Activated CD4-positive, alpha-beta memory T cell treated with anti-CD3 and anti-CD28 coated beads, Interleukin-2, amount 10 ng/mL, durations not matched to agents 7 days and 5 days (primary cell): ENCODE results near the gene PNMT. TPM values are rescaled to one million over a fixed set of nuclear protein-coding genes. Genes with fewer than 3 reads are reported as not detected.
A peak's percentile ranks its signal among the peaks of the same experiment; 100 is the strongest.
"Not testable (repeated sequence)": the region's sequence is repeated elsewhere in the genome, so short reads cannot be mapped to it uniquely, and the experiment has no call there.

Experiments used
- CTCF ChIA-PET: fragments of 350-600 bp; sonication (Branson Sonifier 250); formaldehyde crosslinking; loops from one replicate; lab custom pipeline; 2021; ENCODE audit warnings: antibody characterized with exemption, inconsistent platforms; lab: Charles Lee
- POLR2A ChIA-PET: fragments of 350-600 bp; sonication (Branson Sonifier 250); formaldehyde crosslinking; loops from one replicate; lab custom pipeline; 2021; ENCODE audit warnings: antibody characterized with exemption; lab: Charles Lee
- DNase-seq: peaks from one replicate; pipeline ENCODE4 v3.0.0-alpha.2; 2020
- H3K27ac Mint-ChIP-seq: one replicate; pipeline ENCODE4 v1.8.0; 2021; ENCODE audit warnings: mild to moderate bottlenecking, mixed read lengths
- H3K27me3 Mint-ChIP-seq: one replicate; pipeline ENCODE4 v1.8.0; 2021; ENCODE audit warnings: mixed read lengths
- H3K36me3 Mint-ChIP-seq: one replicate; pipeline ENCODE4 v1.8.0; 2021; ENCODE audit warnings: low read depth, mixed read lengths
- H3K4me1 Mint-ChIP-seq: one replicate; pipeline ENCODE4 v1.8.0; 2021; ENCODE audit warnings: mixed read lengths
- H3K4me3 Mint-ChIP-seq: one replicate; pipeline ENCODE4 v1.8.0; 2021; ENCODE audit warnings: mild to moderate bottlenecking, mixed read lengths
- H3K9me3 Mint-ChIP-seq: one replicate; pipeline ENCODE4 v1.8.0; 2021; ENCODE audit warnings: mixed read lengths
- total RNA-seq, 2 experiments: library from RNA; stranded (reverse); gene quantifications; one replicate each; pipeline ENCODE4 v1.2.3, GENCODE V29; 2021

The PNMT gene
- total RNA-seq, 2 experiments from 2014 or later: not detected

DNA sequence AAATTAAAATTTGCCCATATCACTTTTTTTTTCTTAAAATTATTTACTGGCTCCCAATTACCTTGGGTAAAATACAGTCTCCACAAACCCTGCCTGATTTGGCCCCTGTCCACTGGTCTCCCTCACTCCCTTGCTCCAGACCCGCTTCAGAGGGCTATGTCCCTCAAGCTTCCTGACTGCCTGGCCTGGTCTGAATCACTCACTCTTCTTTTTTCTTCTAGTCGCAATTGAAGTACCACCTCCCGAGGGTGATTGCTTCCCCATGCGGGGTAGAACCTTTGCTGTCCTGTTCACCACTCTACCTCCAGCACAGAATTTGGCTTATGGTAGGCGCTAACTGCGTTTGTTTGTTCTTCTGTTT lies 20.2 kb downstream of the PNMT start:
- Mint-ChIP-seq H3K27ac (peak overlapping the region; percentile 94), H3K4me1 (peaks cover 25% of the 10 kb centered on the region), H3K27me3 (no peaks in the 10 kb centered on the region), H3K4me3 (peak overlapping the region; percentile 95), H3K36me3 (peaks cover 16% of the 10 kb centered on the region), H3K9me3 (no peaks in the 10 kb centered on the region)
- ChIA-PET CTCF (interaction anchor here (0.7 to 1.8 kb wide), 7 partner anchors 10 to 104 kb away, joined by 3 to 8 read pairs (median 5); partner anchors contain the start of gene PNMT), POLR2A (interaction anchor here (0.6 to 4.1 kb wide), 16 partner anchors 8 to 292 kb away, joined by 3 to 71 read pairs (median 4); partner anchors contain the start of genes MED1, MIEN1, PSMD3 and STARD3)
- DNase-seq: no peak

DNA sequence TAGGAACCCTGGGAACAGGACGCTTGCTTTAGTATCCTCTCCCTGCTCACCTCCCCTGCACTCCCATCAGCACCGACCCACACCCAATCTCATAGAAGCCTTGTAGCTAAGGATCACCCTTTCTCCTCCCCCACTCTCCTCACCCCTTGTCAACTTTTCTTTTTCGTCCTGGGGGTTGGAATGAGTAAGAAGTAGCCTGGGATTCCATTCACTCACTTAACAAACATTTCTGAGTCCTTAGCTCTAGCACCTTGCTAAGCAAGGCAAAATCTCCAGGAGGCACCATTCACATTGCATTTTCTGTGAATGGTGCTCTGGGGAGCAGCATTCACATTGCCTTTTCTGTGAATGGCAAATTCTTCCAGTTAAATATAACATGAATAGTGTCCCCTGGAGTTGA lies 20.7 kb downstream of the PNMT start:
- POLR2A ChIA-PET: interaction anchor here (0.6 to 4.1 kb wide), 8 partner anchors 8 to 291 kb away, joined by 3 to 71 read pairs (median 7); partner anchors contain the start of genes MIEN1 and PSMD3

DNA sequence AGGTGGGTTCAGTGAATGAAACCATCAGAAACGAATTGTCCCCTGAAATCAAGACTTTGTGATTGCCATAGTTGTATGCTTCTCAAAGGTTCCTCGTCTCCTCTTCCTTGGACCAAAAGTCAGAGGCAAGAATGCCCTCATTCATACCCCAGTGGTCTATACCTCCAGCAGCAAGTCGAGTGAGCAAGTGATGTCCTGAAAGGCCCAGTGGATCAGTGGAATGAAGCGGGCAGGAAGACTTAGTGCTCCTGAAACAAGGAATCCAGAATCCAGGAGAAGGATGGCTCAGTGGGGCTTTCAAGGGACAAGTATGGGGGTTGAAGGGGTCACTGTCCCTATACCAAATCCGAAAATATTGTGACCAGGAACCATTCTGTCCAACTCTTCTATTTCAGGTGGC lies 26.3 kb downstream of the PNMT start:
- no peak for DNase-seq
- H3K4me3 Mint-ChIP-seq: no peak overlapping the region
- no peak overlapping the region for H3K27ac Mint-ChIP-seq
- H3K36me3 Mint-ChIP-seq: peaks cover under 1% of the 10 kb centered on the region
- peaks cover 1% of the 10 kb centered on the region for H3K4me1 Mint-ChIP-seq
- no peaks in the 10 kb centered on the region for H3K9me3 Mint-ChIP-seq
- CTCF ChIA-PET: interaction anchor here (1.5 to 2.0 kb wide), 2 partner anchors 41 to 73 kb away, joined by 4 read pairs; no protein-coding TSS in a partner anchor
- H3K27me3 Mint-ChIP-seq: peaks cover 14% of the 10 kb centered on the region
- POLR2A ChIA-PET: no interaction called here

More for the DNA sequence above, 20.7 kb downstream of the PNMT start:
- H3K9me3 Mint-ChIP-seq: no peaks in the 10 kb centered on the region
- DNase-seq: no peak
- peaks cover 15% of the 10 kb centered on the region for H3K36me3 Mint-ChIP-seq
- CTCF ChIA-PET: interaction anchor here (0.7 to 1.7 kb wide), 2 partner anchors 20 to 42 kb away, joined by 5 to 8 read pairs; partner anchors contain the start of gene PNMT
- peaks cover 25% of the 10 kb centered on the region for H3K4me1 Mint-ChIP-seq
- H3K27me3 Mint-ChIP-seq: no peaks in the 10 kb centered on the region
- peak overlapping the region; percentile 95 for H3K4me3 Mint-ChIP-seq
- peak overlapping the region; percentile 59 for H3K27ac Mint-ChIP-seq

DNA sequence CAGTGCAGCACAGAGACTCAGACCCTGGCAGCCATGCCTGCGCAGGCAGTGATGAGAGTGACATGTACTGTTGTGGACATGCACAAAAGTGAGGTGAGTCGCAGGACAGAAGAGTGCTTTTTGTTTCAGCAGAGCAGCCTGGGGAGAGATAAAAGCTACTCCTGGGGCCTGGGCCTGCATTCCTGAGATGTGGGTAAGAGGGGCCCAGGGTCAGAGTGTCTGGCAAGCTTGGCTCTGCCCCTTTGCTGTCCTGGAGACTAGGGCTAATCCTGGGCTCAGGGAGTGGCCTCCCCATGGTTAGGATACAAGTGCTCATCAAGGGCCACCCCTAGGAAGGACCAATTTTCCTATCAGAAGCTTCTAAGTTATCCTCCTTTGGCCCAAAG lies 26.8 kb downstream of the PNMT start:
- peaks cover 2% of the 10 kb centered on the region for H3K36me3 Mint-ChIP-seq
- H3K4me3 Mint-ChIP-seq: no peak overlapping the region
- ChIA-PET CTCF (interaction anchor here (1.5 to 2.0 kb wide), 3 partner anchors 35 to 73 kb away, joined by 3 to 4 read pairs (median 4); partner anchors contain the start of gene MIEN1), POLR2A (no interaction called here)
- H3K27me3 Mint-ChIP-seq: peaks cover 17% of the 10 kb centered on the region
- peaks cover 4% of the 10 kb centered on the region for H3K4me1 Mint-ChIP-seq
- H3K9me3 Mint-ChIP-seq: no peaks in the 10 kb centered on the region
- DNase-seq: no peak
- H3K27ac Mint-ChIP-seq: no peak overlapping the region

DNA sequence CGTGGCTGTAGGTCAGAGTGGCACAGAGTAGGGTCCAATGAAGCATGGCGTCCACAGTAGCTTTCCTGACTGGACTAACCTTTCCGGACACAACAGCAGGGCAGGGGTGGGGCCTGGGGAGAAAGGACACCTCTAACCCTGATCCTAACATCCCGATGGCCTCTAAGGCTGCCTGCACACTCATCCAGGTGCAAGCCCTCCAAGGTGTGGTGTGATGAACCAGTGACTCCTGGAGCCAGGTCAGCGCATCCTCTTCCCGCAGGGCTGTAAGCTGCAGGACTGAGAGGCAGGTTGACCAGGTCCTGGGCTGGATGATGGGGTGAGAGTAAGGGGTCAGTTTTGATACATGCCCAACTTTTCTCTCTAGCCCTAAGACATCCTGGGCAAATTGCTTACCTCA lies 28.5 kb downstream of the PNMT start:
- ChIA-PET POLR2A (interaction anchor here (1.7 kb wide), 1 partner anchor 8 kb away, joined by 8 read pairs; the partner anchor contains the start of gene PGAP3), CTCF (interaction anchor here (1.7 kb wide), 1 partner anchor 33 kb away, joined by 3 read pairs; the partner anchor contains the start of gene MIEN1)
- DNase-seq: no peak
- H3K27ac Mint-ChIP-seq: no peak overlapping the region
- peaks cover 32% of the 10 kb centered on the region for H3K27me3 Mint-ChIP-seq
- H3K36me3 Mint-ChIP-seq: peaks cover 2% of the 10 kb centered on the region
- H3K4me3 Mint-ChIP-seq: no peak overlapping the region
- no peaks in the 10 kb centered on the region for H3K9me3 Mint-ChIP-seq
- H3K4me1 Mint-ChIP-seq: peaks cover 7% of the 10 kb centered on the region

DNA sequence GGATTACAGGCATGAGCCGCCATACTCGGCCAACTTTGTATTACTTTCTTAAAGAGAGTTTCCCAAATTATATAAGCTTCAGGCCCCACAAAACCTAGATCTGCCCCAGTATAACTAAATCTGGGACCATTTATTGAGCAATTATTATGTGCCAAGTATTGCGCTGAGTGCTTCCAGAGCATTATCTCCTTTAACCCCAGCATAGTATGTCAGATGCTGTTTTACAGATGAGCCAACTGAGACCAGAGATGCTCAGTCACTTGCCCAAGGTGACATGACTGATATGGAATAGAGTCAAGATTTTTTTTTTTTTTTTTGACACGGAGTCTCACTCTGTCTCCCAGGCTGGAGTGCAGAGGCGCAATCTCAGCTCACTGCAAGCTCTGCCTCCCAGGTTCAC lies 29.7 kb downstream of the PNMT start:
- no peak for DNase-seq
- no peak overlapping the region for H3K4me3 Mint-ChIP-seq
- peaks cover 2% of the 10 kb centered on the region for H3K36me3 Mint-ChIP-seq
- H3K27me3 Mint-ChIP-seq: peaks cover 42% of the 10 kb centered on the region
- H3K27ac Mint-ChIP-seq: no peak overlapping the region
- H3K4me1 Mint-ChIP-seq: peaks cover 7% of the 10 kb centered on the region
- CTCF ChIA-PET: no interaction called here
- POLR2A ChIA-PET: no interaction called here
- H3K9me3 Mint-ChIP-seq: no peaks in the 10 kb centered on the region

DNA sequence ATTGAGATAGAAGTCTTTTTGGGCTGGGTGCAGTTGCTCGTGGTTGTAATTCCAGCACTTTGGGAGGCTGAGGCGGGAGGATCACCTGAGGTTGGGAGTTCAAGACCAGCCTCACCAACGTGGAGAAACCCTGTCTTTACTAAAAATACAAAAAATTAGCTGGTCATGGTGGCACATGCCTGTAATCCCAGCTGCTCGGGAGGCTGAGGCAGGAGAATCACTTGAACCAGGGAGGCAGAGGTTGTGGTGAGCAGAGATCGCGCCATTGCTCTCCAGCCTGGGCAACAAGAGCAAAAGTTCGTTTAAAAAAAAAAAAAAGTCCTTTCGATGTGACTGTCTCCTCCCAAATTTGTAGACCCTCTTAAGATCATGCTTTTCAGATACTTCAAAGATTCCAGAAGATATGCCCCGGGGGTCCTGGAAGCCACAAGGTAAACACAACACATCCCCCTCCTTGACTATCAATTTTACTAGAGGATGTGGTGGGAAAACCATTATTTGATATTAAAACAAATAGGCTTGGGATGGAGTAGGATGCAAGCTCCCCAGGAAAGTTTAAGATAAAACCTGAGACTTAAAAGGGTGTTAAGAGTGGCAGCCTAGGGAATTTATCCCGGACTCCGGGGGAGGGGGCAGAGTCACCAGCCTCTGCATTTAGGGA lies 31.0 kb downstream of the PNMT start:
- CTCF ChIA-PET, H3K4me1 Mint-ChIP-seq, H3K27ac Mint-ChIP-seq, H3K4me3 Mint-ChIP-seq, H3K9me3 Mint-ChIP-seq, H3K36me3 Mint-ChIP-seq, DNase-seq: not testable (repeated sequence)
- peaks cover 44% of the 10 kb centered on the region for H3K27me3 Mint-ChIP-seq
- POLR2A ChIA-PET: interaction anchor here (1.1 to 2.1 kb wide), 2 partner anchors 12 to 30 kb away, joined by 4 to 6 read pairs; partner anchors contain the start of genes MIEN1 and PGAP3

DNA sequence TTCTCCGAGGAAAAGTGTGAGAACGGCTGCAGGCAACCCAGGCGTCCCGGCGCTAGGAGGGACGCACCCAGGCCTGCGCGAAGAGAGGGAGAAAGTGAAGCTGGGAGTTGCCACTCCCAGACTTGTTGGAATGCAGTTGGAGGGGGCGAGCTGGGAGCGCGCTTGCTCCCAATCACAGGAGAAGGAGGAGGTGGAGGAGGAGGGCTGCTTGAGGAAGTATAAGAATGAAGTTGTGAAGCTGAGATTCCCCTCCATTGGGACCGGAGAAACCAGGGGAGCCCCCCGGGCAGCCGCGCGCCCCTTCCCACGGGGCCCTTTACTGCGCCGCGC lies 31.5 kb downstream of the PNMT start, which contains the start of gene ERBB2:
ERBB2 (plus strand) TSS at position 247 of the 330 bp plus-strand sequence. CDS start 175 bp downstream, outside the sequence.
- Mint-ChIP-seq H3K4me3 (no peak within 1 kb of the TSS), H3K4me1 (peaks cover 9% of the 10 kb centered on the region), H3K27me3 (peaks cover 44% of the 10 kb centered on the region), H3K27ac (no peak within 1 kb of the TSS), H3K9me3 (no peaks in the 10 kb centered on the region), H3K36me3 (peaks cover 2% of the 10 kb centered on the region)
- POLR2A ChIA-PET: interaction anchor here (1.3 to 2.1 kb wide), 2 partner anchors 12 to 30 kb away, joined by 4 to 6 read pairs; partner anchors contain the start of genes MIEN1 and PGAP3
- CTCF ChIA-PET: interaction anchor here (2.4 kb wide), 1 partner anchor 78 kb away, joined by 11 read pairs; no protein-coding TSS in a partner anchor
- DNase-seq: no peak

DNA sequence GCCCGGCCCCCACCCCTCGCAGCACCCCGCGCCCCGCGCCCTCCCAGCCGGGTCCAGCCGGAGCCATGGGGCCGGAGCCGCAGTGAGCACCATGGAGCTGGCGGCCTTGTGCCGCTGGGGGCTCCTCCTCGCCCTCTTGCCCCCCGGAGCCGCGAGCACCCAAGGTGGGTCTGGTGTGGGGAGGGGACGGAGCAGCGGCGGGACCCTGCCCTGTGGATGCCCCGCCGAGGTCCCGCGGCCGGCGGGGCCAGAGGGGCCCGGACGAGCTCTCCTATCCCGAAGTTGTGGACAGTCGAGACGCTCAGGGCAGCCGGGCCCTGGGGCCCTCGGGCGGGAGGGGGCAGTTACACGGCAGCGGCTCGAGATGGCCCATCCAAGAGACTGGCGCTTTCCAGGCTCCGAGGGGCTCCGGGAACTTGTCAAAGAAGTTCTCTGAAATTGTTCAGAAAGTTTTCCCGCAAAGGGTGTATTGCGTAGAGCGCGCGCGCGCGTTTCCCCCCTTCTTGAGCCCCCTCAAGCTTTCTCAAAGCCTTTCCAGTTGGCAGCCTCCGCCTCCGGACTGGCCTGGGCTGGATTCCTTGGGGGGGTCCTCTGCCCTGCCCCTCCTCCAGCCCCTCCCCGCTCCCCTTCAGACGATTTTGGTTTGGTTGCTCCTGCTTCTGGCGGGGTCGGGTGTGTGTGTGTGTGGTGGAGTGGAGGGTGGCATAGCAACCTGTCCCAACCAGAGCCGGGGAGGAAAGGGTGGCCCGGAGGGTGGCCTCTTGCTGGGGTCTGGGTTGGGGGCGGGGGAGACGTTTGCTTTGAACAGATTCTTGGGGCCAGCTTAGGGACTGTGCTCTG lies 32.1 kb downstream of the PNMT start:
- no peak overlapping the region for H3K4me3 Mint-ChIP-seq
- DNase-seq: no peak
- H3K27ac Mint-ChIP-seq: no peak overlapping the region
- H3K27me3 Mint-ChIP-seq: peaks cover 44% of the 10 kb centered on the region
- peaks cover 9% of the 10 kb centered on the region for H3K4me1 Mint-ChIP-seq
- H3K36me3 Mint-ChIP-seq: peaks cover 2% of the 10 kb centered on the region
- ChIA-PET CTCF (interaction anchor here (1.5 to 2.4 kb wide), 2 partner anchors 47 to 79 kb away, joined by 4 to 11 read pairs; no protein-coding TSS in a partner anchor), POLR2A (interaction anchor here (1.3 to 2.1 kb wide), 2 partner anchors 13 to 29 kb away, joined by 4 to 6 read pairs; partner anchors contain the start of genes MIEN1 and PGAP3)
- H3K9me3 Mint-ChIP-seq: no peaks in the 10 kb centered on the region

DNA sequence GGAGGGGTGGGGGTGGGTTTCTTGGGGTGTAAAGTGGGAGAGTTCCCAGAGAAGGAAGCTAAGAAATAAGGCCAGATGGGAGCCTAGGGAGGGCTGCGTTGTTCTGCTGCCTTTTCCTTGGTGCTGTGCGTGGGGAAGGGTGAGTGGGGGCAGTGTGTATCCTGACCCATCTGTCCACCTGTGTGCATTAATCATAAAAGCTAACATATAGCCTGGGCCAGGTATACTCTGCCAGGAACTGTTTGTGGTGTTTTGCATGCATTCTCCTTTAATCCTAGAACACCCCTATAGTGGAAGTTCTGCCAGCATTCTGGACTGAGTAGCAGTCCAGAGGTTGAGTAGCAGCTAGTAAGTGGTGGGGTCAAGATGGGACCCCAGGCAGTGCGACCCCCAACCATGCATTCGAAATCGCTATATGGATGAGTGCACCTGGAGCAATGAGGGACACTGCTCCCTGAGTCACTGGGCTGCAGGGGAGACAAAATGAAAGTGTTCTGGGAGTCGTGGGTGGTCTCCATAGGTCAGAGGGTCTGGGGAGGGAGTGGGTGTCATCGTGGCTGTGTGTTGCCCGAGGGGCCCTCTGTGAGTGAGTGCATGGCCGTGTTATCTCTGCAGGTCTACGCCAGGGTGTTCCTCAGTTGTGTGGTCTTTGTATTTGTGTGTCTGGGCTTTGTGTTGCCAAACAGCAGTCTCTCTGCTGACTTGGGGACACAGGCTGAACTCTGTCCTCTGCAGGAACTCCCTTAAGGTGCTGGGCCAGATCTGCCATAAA lies 32.9 kb downstream of the PNMT start:
- no peak for DNase-seq
- H3K4me1 Mint-ChIP-seq: peaks cover 9% of the 10 kb centered on the region
- no peak overlapping the region for H3K4me3 Mint-ChIP-seq
- H3K27me3 Mint-ChIP-seq: peaks cover 44% of the 10 kb centered on the region
- peaks cover 2% of the 10 kb centered on the region for H3K36me3 Mint-ChIP-seq
- no peak overlapping the region for H3K27ac Mint-ChIP-seq
- ChIA-PET CTCF (interaction anchor here (1.5 to 2.4 kb wide), 2 partner anchors 47 to 80 kb away, joined by 4 to 11 read pairs; no protein-coding TSS in a partner anchor), POLR2A (interaction anchor here (1.2 to 1.3 kb wide), 2 partner anchors 14 kb away, joined by 4 read pairs; partner anchors contain the start of gene PGAP3)
- no peaks in the 10 kb centered on the region for H3K9me3 Mint-ChIP-seq

DNA sequence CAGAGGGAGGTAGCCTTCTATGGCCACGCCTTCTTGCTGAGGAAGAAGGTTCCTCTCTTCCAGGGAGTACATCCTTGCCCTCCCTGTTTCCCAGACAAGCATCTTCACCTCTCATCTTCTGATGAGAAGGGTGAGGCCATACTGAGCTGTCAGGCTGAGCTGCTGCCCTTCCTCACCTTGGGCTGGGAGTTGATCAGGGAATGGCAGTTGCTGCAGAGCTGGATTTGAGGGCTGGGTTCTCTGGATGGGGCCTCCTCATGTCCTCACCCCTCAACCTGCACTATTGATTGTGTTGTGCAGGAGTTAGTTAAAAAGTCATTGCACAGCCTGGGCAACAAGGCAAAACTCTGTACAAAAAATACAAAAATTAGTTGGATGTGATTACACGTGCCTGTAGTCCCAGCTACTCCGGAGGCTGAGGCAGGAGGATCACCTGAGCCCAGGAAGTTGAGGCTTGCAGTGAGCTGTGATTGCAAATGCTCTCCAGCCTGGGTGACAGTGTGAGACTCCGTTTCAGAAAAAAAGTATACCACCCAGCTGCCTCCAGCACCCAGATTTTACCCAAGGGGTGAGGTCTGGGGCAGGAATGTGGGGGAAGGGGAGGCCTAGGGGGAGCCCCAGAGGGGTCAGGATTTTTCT lies 33.6 kb downstream of the PNMT start:
- Mint-ChIP-seq H3K4me3 (no peak overlapping the region), H3K36me3 (peaks cover 2% of the 10 kb centered on the region), H3K4me1 (peaks cover 14% of the 10 kb centered on the region), H3K27me3 (peaks cover 44% of the 10 kb centered on the region), H3K27ac (no peak overlapping the region), H3K9me3 (no peaks in the 10 kb centered on the region)
- DNase-seq: no peak
- ChIA-PET POLR2A (interaction anchor here (0.6 to 1.2 kb wide), 2 partner anchors 15 to 32 kb away, joined by 3 to 4 read pairs; partner anchors contain the start of gene PGAP3), CTCF (interaction anchor here (1.5 to 2.4 kb wide), 2 partner anchors 48 to 80 kb away, joined by 4 to 11 read pairs; no protein-coding TSS in a partner anchor)
